Vagina (tissue), 2 donors: Measurements from ENCODE around the gene KCNN3.

Experiments
- CTCF ChIP-seq, 3 experiments: fragments of 450-650 bp in 2 of 3; fragments of 200-600 bp in 1 of 3; sonication (generic) in 1 of 3; IDR thresholded peaks; one replicate each; pipeline ENCODE4 v1.5.1; 2017 to 2019; ENCODE audit warnings: antibody characterized with exemption in 3 of 3, mild to moderate bottlenecking in 2 of 3, moderate library complexity in 2 of 3
- POLR2A ChIP-seq, 2 donors: fragments of 450-650 bp; IDR thresholded peaks; one replicate each; pipeline ENCODE4 v1.6.1; 2017; ENCODE audit warnings: antibody characterized with exemption in 2 of 2, mild to moderate bottlenecking in 2 of 2, moderate library complexity in 2 of 2
- POLR2AphosphoS5 ChIP-seq, 2 donors: sonication (generic); formaldehyde crosslinking; IDR thresholded peaks; one replicate each; pipeline ENCODE4 v1.9.0; 2017; ENCODE audit warnings: antibody characterized with exemption in 2 of 2, mild to moderate bottlenecking in 2 of 2, low read depth in 1 of 2; ENCODE audit not compliant: insufficient read depth in 1 of 2

GRCh38 chr1:154652893-154653292, 217.2 kb downstream of the KCNN3 start:
- TF ChIP-seq CTCF (IDR thresholded peaks at IDR 0.05) (no peak), POLR2A (IDR thresholded peaks at IDR 0.05) (no peak), POLR2AphosphoS5 (IDR thresholded peaks at IDR 0.05; ENCODE audit: insufficient read depth in 1 of 2, low read depth in 1 of 2) (no peak)
